Endothelial cell of umbilical vein (primary cell): ENCODE results near the gene KCND2. TPM values are rescaled to one million over a fixed set of nuclear protein-coding genes. Genes with fewer than 3 reads are reported as not detected.
"Not testable (repeated sequence)": the region's sequence is repeated elsewhere in the genome, so short reads cannot be mapped to it uniquely, and the experiment has no call there.

Experiments used
- BruUV-seq: library from RNA; stranded (reverse); fragments of 400-500 nt; replicated peaks from 2 replicates; lab custom pipeline; 2021; lab: Mats Ljungman, UMichigan
- CTCF ChIA-PET: fragments of 300-600, 350-600 bp; sonication (Branson Sonifier 250); formaldehyde crosslinking; loops from one replicate; lab custom pipeline; 2021; ENCODE audit warnings: antibody characterized with exemption, inconsistent platforms; lab: Charles Lee
- POLR2A ChIA-PET: fragments of 300-600, 350-600 bp; sonication (Branson Sonifier 250); formaldehyde crosslinking; loops from one replicate; lab custom pipeline; 2021; ENCODE audit warnings: antibody characterized with exemption, inconsistent platforms; lab: Charles Lee
- DNase-seq: peaks from one replicate; pipeline ENCODE4 v3.0.0-alpha.2; 2011; ENCODE audit warnings: low read depth, low spot score
- FAIRE-seq: peaks from 2 replicates; lab custom pipeline; 2011; peaks lifted over from hg19 to GRCh38; lab: Jason Lieb, UNC
- H2AFZ ChIP-seq: 2 replicates; pipeline ENCODE4 v1.6.0; 2012; ENCODE audit warnings: low read depth, low read length, control low read depth, inconsistent platforms
- H3K27ac ChIP-seq: 2 replicates; pipeline ENCODE4 v1.5.1; 2011; ENCODE audit warnings: low read depth, mild to moderate bottlenecking, control low read depth, low read length, moderate library complexity; ENCODE audit not compliant: insufficient read depth
- H3K27me3 ChIP-seq, 2 experiments: 2 replicates each; pipeline versions ENCODE4 v1.6.0 to v1.6.1; 2011; ENCODE audit warnings: low read length in 2 of 2, mixed read lengths in 1 of 2; ENCODE audit not compliant: control insufficient read depth in 2 of 2, insufficient read depth in 2 of 2
- H3K36me3 ChIP-seq, 2 experiments: 2 replicates in 1 of 2; 3 replicates in 1 of 2; pipeline ENCODE4 v1.5.1; 2011; ENCODE audit warnings: low read length in 2 of 2, mild to moderate bottlenecking in 1 of 2, moderate library complexity in 1 of 2; ENCODE audit not compliant: control insufficient read depth in 2 of 2, insufficient read depth in 2 of 2; ENCODE audit errors: extremely low read depth in 1 of 2
- H3K4me1 ChIP-seq: 3 replicates; pipeline ENCODE4 v1.5.1; 2011; ENCODE audit warnings: mild to moderate bottlenecking, low read length; ENCODE audit not compliant: control insufficient read depth, insufficient read depth; ENCODE audit errors: extremely low read depth
- H3K4me2 ChIP-seq: 2 replicates; pipeline ENCODE4 v1.6.1; 2011; ENCODE audit warnings: low read length, control low read depth, mixed read lengths; ENCODE audit not compliant: insufficient read depth
- H3K4me3 ChIP-seq, 3 experiments: fragments of 200-600 bp in 1 of 3; sonication (generic), shearing (Covaris generic) in 1 of 3; replicated peaks in 1 of 3; 2 replicates each; pipeline ENCODE4 v1.5.1; 2011 to 2016; ENCODE audit warnings: control low read depth in 3 of 3, low read length in 3 of 3, mild to moderate bottlenecking in 2 of 3, inconsistent platforms in 1 of 3, low read depth in 1 of 3, moderate library complexity in 1 of 3; ENCODE audit not compliant: insufficient read depth in 1 of 3
- H3K79me2 ChIP-seq: 2 replicates; pipeline ENCODE4 v1.6.0; 2012; ENCODE audit warnings: low read length, inconsistent platforms; ENCODE audit not compliant: control insufficient read depth, insufficient read depth
- H3K9ac ChIP-seq: replicated peaks from 2 replicates; pipeline ENCODE3; 2011; ENCODE audit warnings: low read length, control low read depth; ENCODE audit not compliant: insufficient read depth; ENCODE audit errors: extremely low read depth
- H3K9me1 ChIP-seq: replicated peaks from 3 replicates; pipeline ENCODE4 v1.6.0; 2011; ENCODE audit warnings: mild to moderate bottlenecking, low read length; ENCODE audit not compliant: control insufficient read depth, insufficient read depth; ENCODE audit errors: extremely low read depth
- H3K9me3 ChIP-seq: replicated peaks from 2 replicates; pipeline ENCODE4 v1.5.1; 2012; ENCODE audit warnings: low read length, inconsistent platforms; ENCODE audit not compliant: control insufficient read depth, insufficient read depth
- H4K20me1 ChIP-seq: replicated peaks from 2 replicates; pipeline ENCODE3; 2011; ENCODE audit warnings: mild to moderate bottlenecking, low read length; ENCODE audit not compliant: control insufficient read depth, insufficient read depth; ENCODE audit errors: extremely low read depth
- EZH2 ChIP-seq: IDR thresholded peaks from 2 replicates; pipeline ENCODE4 v1.6.1; 2012; ENCODE audit warnings: borderline replicate concordance, low read depth, mild to moderate bottlenecking, moderate library complexity, low read length, inconsistent platforms; ENCODE audit not compliant: severe bottlenecking
- FOS ChIP-seq: IDR thresholded peaks from 2 replicates; pipeline ENCODE4 v1.6.1; 2011; ENCODE audit warnings: mild to moderate bottlenecking, low read length, moderate library complexity, borderline replicate concordance; ENCODE audit not compliant: insufficient read depth
- GATA2 ChIP-seq: IDR thresholded peaks from 2 replicates; pipeline ENCODE4 v1.7.0; 2011; ENCODE audit warnings: low read depth, mild to moderate bottlenecking, moderate library complexity, mixed read lengths, low read length; ENCODE audit not compliant: insufficient read length, insufficient read depth
- JUN ChIP-seq: IDR thresholded peaks from 2 replicates; pipeline ENCODE4 v1.6.1; 2011; ENCODE audit warnings: borderline replicate concordance, low read depth; ENCODE audit not compliant: insufficient read length, insufficient read depth
- MYC ChIP-seq: IDR thresholded peaks from one replicate; pipeline ENCODE4 v1.6.1; 2011; ENCODE audit warnings: mild to moderate bottlenecking, low read depth, low read length
- POLR2A ChIP-seq: IDR thresholded peaks from 2 replicates; pipeline ENCODE4 v1.6.1; 2012; ENCODE audit warnings: low read depth, mild to moderate bottlenecking, control low read depth, low read length
- POLR2AphosphoS5 ChIP-seq: IDR thresholded peaks from 2 replicates; pipeline ENCODE4 v1.6.1; 2012; ENCODE audit warnings: low read depth, mild to moderate bottlenecking, control low read depth, low read length, moderate library complexity; ENCODE audit not compliant: insufficient read depth
- dilution Hi-C: fragments of 300-500 bp; cut with MboI; formaldehyde crosslinking; loops from one replicate; pipeline ENCODE4 v1.15.0; 2019; ENCODE audit warnings: low sequenced_read_pairs; ENCODE audit not compliant: extremely low pct_ligation_motif_present
- intact Hi-C: fragments of 100-400 bp; cut with micrococcal nuclease; formaldehyde crosslinking; loops from one replicate; pipeline ENCODE4 v1.10.0; 2022
- polyA plus RNA-seq, 4 experiments: library from polyadenylated mRNA; depleted of rRNA in 3 of 4; stranded (reverse) in 3 of 4; unstranded in 1 of 4; fragments of >200 nt; gene quantifications; 2 replicates each; pipeline versions ENCODE4 v1.2.1 to v1.2.3, GENCODE V29; 2011 to 2012; ENCODE audit warnings: missing spikeins in 1 of 4
- total RNA-seq: library from RNA; stranded (reverse); gene quantifications from 2 replicates; pipeline ENCODE4 v1.2.3, GENCODE V29; 2021
- TF ChIP-seq, protein P1 (sequence below): IDR thresholded peaks from 2 replicates; pipeline ENCODE4 v1.6.1; 2011; ENCODE audit not compliant: insufficient read depth, insufficient read length
- TF ChIP-seq, protein P2 (sequence below), 2 donors: IDR thresholded peaks; 1 replicate in 1 of 2; 2 replicates in 1 of 2; pipeline ENCODE4 v1.5.1; 2011; ENCODE audit warnings: low read length in 2 of 2, mild to moderate bottlenecking in 2 of 2, moderate library complexity in 2 of 2, control low read depth in 1 of 2, inconsistent platforms in 1 of 2, low read depth in 1 of 2; ENCODE audit not compliant: insufficient read depth in 1 of 2; ENCODE audit errors: extremely low read depth in 1 of 2

KCND2 gene
- total and polyA plus RNA-seq, 2 donors (not counting 3 experiments of a cell fraction or from before 2014, with no cell fraction given) = not detected

DNA sequence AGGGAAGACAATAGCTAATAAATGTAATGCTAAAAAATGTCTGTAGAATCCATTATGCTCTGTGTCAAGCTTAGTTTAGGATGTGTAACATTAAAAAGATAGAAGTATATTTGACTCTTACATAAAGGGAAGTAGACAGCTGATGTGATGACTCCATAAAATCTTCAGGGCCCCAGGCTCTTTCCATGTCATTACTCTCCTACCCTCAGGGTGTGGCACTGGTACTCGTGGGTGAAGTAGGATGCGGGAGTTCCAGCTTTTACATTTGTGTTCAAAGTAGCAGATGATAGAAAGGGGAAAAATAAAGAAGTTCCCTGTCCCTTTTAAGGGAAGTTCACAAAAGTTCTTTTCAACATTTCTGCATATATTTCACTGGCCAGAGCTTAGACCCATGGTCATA lies 427.8 kb downstream of the KCND2 start:
- H3K9me1 ChIP-seq = no peaks in the 10 kb centered on the region
- POLR2A ChIA-PET = no interaction called here
- no peak overlapping the region for H3K4me3 ChIP-seq
- no peaks in the 10 kb centered on the region for H3K79me2 ChIP-seq
- H3K27ac ChIP-seq = no peak overlapping the region
- no peaks in the 10 kb centered on the region for H4K20me1 ChIP-seq
- intact Hi-C loops (no loop called here), dilution Hi-C loops (no loop called here)
- H3K36me3 ChIP-seq = no peaks in the 10 kb centered on the region
- CTCF ChIA-PET = interaction anchor here (1.0 to 2.3 kb wide), 3 partner anchors 10 to 25 kb away, joined by 4 to 13 read pairs (median 4); no protein-coding TSS in a partner anchor
- H3K4me2 ChIP-seq = no peak overlapping the region
- no peaks in the 10 kb centered on the region for H3K4me1 ChIP-seq
- H3K9me3 ChIP-seq = no peaks in the 10 kb centered on the region
- DNase-seq (no peak), FAIRE-seq (no peak)
- TF ChIP-seq JUN = no peak
- no peak for TF ChIP-seq MYC
- TF ChIP-seq POLR2AphosphoS5 = no peak
- TF ChIP-seq GATA2 = no peak
- TF ChIP-seq FOS = no peak
- no peak for TF ChIP-seq EZH2
- TF ChIP-seq POLR2A = no peak
- TF ChIP-seq, protein P1, sequence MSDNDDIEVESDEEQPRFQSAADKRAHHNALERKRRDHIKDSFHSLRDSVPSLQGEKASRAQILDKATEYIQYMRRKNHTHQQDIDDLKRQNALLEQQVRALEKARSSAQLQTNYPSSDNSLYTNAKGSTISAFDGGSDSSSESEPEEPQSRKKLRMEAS = no peak
- TF ChIP-seq, protein P2, sequence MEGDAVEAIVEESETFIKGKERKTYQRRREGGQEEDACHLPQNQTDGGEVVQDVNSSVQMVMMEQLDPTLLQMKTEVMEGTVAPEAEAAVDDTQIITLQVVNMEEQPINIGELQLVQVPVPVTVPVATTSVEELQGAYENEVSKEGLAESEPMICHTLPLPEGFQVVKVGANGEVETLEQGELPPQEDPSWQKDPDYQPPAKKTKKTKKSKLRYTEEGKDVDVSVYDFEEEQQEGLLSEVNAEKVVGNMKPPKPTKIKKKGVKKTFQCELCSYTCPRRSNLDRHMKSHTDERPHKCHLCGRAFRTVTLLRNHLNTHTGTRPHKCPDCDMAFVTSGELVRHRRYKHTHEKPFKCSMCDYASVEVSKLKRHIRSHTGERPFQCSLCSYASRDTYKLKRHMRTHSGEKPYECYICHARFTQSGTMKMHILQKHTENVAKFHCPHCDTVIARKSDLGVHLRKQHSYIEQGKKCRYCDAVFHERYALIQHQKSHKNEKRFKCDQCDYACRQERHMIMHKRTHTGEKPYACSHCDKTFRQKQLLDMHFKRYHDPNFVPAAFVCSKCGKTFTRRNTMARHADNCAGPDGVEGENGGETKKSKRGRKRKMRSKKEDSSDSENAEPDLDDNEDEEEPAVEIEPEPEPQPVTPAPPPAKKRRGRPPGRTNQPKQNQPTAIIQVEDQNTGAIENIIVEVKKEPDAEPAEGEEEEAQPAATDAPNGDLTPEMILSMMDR (IDR thresholded peaks at IDR 0.05; ENCODE audit: extremely low read depth in 1 of 2, insufficient read depth in 1 of 2, low read depth in 1 of 2, low read length in 2 of 2) = no peak
- H2AFZ ChIP-seq = no peak overlapping the region
- H3K9ac ChIP-seq = no peak overlapping the region
- no TSS peak for BruUV-seq
- H3K27me3 ChIP-seq = no peaks in the 10 kb centered on the region

DNA sequence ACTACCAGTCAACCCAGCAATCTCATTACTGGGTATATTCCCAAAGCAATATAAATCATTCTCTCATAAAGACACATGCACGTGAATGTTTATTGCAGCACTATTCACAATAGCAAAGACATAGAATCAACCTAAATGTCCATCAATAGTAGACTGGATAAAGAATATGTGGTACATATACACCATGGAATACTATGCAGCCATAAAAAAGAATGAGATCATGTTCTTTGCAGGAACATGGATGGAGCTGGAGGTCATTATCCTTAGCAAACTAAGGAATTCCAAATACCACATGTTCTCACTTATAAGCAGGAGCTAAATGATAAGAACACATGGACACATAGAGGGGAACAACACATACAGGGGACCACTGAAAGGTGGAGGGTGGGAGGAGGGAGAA lies 429.4 kb downstream of the KCND2 start:
- H2AFZ ChIP-seq, CTCF ChIA-PET, H3K4me2 ChIP-seq, intact Hi-C loops, dilution Hi-C loops, H3K4me1 ChIP-seq, H3K27me3 ChIP-seq, H4K20me1 ChIP-seq, FAIRE-seq, H3K79me2 ChIP-seq, H3K9me3 ChIP-seq, H3K4me3 ChIP-seq, H3K36me3 ChIP-seq, H3K27ac ChIP-seq, DNase-seq, POLR2A ChIA-PET, BruUV-seq, H3K9me1 ChIP-seq, H3K9ac ChIP-seq: not testable (repeated sequence)
